GM12872 (cell line): ENCODE data around the gene GPR107.
A peak's percentile ranks its signal among the peaks of the same experiment; 100 is the strongest.

Experiments used
- TF ChIP-seq, protein P1 (sequence below): IDR thresholded peaks from 3 replicates; pipeline ENCODE4 v1.5.1; 2011; ENCODE audit warnings: low read depth, mild to moderate bottlenecking, low read length, moderate library complexity; ENCODE audit not compliant: insufficient read depth

The GPR107 gene

DNA sequence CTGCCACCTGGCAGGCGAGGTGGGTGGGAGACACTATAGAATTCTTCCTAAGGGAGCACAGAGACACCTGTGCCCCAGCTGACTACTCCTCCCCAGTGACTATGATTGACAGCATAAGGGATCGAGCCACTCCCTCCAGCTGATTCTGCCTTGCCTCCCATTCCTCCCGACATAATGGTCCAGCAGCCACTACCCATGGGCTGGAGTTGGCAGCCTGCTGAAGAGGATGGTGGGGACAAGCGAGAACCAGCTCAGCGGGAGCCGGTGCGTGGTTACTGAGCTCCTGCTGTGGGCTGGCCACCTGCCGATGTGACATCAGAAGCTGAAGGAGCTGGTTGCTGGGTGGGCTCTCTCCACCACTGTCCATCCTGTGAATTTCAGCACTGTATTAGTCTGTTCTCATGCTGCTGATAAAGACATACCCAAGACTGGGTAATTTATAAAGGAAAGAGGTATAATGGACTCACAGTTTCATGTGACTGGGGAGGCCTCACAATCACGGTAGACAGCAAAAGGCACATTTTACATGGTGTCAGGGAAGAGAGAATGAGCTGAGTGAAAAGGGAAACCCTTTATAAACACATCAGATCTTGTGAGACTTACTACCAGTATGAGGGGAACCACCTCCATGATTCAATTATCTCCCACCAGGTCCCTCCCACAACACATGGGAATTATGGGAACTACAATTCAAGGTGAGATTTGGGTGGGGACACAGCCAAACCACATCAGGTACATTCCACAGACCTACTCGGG, 106.4 kb downstream of the GPR107 start:
- TF ChIP-seq, protein P1, sequence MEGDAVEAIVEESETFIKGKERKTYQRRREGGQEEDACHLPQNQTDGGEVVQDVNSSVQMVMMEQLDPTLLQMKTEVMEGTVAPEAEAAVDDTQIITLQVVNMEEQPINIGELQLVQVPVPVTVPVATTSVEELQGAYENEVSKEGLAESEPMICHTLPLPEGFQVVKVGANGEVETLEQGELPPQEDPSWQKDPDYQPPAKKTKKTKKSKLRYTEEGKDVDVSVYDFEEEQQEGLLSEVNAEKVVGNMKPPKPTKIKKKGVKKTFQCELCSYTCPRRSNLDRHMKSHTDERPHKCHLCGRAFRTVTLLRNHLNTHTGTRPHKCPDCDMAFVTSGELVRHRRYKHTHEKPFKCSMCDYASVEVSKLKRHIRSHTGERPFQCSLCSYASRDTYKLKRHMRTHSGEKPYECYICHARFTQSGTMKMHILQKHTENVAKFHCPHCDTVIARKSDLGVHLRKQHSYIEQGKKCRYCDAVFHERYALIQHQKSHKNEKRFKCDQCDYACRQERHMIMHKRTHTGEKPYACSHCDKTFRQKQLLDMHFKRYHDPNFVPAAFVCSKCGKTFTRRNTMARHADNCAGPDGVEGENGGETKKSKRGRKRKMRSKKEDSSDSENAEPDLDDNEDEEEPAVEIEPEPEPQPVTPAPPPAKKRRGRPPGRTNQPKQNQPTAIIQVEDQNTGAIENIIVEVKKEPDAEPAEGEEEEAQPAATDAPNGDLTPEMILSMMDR: no peak

DNA sequence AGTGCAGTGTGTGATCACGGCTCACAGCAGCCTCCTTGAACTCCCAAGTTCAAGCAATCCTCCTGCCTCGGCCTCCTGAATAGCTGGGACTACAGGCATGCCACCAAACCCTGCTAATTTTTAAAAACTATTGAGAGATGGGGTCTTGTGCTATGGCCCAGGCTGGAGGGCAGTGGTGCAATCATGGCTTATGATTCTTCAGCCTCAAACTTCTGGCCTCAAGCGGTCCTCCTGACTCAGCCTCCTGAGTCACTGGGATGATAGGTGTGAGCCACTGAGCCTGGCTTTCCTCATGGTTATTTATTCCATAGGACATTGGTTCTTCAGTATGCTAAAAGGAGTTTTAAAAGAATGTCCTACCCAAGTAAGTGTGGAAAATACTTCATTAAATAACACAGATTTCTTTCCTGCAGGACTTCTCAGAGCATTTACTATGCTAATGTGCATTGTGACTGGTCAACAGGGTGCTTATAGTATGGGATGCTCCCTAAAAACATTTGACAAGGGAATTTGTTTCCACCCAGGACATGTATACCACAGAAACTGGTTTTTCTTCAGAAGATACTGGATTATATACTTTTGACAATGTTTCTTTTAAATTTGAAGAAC, 107.3 kb downstream of the GPR107 start:
- TF ChIP-seq, protein P1: no peak

DNA sequence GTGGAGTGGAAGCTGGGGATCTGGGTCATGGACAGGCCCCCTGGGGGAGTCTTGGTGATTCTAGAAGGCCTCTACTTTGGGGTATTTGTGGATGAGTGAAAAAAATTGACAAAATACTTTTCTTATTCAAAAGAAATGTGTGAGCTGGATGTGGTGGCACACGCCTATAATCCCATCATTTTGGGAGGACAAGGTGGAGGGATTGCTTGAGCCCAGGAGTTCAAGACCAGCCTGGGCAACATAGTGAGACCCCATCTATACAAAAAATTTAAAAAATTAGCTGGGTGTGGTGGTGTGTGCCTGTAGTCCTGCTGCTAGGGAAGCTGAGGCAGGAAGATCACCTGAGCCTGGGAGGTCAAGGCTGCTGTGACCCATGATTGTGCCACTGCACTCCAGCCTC, 111.9 kb downstream of the GPR107 start:
- TF ChIP-seq, protein P1: no peak

DNA sequence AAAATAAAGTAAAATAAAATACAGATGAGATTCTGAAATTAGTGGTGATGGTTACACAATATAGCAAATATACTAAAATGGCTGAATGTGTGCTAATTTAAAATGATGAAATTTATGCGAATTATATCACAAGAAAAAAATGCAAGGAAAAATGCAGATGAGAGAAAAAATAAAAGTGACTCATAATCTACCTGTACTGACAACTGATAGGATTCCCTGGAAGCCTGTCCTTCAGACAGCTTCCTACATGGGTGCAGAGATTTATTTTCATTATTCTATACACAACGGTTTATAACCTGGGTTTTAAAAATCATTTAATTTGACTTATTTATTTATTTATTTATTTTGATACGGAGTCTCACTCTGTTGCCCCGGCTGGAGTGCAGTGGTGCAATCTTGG, 112.7 kb downstream of the GPR107 start:
- TF ChIP-seq, protein P1: no peak

DNA sequence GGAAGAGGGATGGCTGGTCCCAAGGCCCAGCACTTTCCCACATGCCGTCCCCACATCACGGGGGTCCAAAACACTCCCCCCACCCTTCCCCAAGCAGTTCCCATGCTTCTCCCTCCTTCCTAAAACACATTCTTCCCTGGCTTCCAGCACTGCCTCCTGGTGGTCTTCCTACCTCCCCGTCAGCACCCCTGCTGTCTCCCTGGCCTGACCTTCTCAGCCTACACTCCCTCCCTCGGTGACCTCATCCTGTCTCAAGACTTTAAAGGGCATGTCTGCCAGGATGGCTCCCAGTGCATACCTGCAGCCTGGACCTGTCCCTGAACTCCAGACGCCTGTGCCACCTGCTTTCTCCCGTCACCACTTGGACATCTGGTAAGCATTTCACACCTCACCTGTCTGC, 114.2 kb downstream of the GPR107 start:
- TF ChIP-seq, protein P1: peak; percentile 20; the same call in 1 of the 3 replicates

DNA sequence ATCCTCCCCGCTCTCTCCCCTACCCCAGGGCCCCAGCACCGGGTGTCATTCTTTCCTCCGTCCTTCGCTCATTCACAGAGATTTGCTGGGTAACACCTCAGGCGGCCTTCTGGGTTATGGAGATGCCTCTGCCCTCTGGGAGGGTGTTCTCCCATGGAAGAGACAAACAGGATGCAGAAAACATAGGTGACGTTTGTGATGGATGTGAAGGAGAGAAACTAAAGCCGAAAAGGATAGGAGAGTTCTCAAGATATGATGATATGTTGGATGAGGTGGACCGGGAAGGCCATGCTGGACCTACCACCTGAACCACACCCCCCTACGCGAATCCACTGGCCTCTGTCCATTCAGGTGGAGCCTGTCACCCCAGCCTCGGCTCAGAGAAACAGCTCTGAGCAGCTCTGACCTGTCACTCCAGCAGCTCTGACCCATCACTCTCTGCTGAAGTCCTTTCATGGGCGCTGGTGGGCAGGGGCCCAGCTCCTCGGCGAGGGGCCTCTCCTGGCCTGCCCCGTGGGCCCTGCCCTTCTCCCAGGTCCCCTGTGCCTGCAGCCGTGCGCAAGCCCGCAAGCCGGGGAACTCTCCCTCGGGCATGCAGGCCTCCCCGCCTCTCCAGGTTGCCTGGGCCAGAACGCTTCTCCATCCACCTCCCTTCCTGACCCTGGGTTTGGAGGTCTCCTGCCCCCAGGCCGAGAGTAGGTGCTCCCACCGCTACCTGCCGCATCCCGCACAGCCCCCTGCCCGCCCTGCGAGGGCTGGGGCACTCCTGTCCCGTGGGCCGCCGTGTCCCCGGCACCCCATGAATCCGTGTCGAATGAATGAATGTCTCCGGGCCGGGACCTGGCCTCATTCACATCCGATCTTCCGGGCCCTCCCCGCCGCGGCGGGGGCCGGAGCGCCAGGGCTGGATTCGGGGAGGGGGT, 117.8 kb downstream of the GPR107 start:
- TF ChIP-seq, protein P1: no peak
